Skin of body (tissue), 2 donors: ENCODE data around the gene KCNK13. TPM values are rescaled to one million over a fixed set of nuclear protein-coding genes. Genes with fewer than 3 reads are reported as not detected.
"Not testable (repeated sequence)": the region's sequence is repeated elsewhere in the genome, so short reads cannot be mapped to it uniquely, and the experiment has no call there.

Experiments
- DNase-seq: peaks from one replicate; lab custom pipeline; 2025; lab: John Stamatoyannopoulos, UW
- total RNA-seq: library from RNA; depleted of rRNA; stranded (reverse); fragments of >200 nt; gene quantifications from one replicate; pipeline ENCODE4 v1.2.3, GENCODE V29; 2014

The KCNK13 gene
- total RNA-seq, 1 donor from 2014 or later, result 0.39 TPM

DNA sequence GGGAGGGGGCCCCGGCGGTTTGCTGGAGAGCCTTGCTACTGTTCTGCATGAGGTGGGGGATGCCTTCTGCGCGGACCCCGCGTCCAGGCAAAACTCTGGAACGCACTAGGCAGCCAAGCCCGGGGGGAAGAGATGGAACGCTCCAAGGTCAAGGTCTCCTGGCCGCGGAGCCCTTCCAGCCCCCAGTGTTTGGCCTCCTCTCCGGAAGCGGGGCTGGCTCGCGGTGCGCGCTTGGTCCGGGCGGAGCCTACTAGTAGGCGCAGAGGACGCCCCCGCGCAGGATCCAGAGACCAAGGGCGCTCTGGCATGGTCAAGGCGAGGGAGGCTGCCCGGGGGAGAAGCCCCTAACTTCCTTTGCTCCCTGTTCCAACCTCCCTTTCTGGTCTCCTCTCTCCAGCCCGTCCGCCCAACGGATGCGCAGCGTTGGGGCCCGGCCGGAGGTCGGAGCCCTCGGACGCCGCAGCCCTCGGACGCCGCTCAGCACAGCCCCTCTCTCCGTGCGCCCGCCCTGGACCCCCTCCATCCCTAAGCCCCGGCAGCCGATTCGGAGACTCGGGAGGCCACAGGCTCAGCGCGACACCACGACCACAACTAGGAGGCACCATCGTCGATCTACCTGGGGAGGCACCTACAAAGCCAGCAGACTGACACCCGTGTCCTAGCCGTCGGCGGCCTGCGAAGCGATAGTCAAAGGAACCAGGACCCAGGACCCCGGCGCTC, 669 bp upstream of the KCNK13 start:
- no peak for DNase-seq

GRCh38 chr14:90062127-90062794, 467 bp downstream of the KCNK13 start:
- DNase-seq, result no peak

GRCh38 chr14:90062822-90063539, 1.2 kb downstream of the KCNK13 start:
- DNase-seq, result no peak

- no peak for DNase-seq
Measured at GRCh38 chr14:90072350-90072749, 10.6 kb downstream of the KCNK13 start.

GRCh38 chr14:90079576-90079975, 17.8 kb downstream of the KCNK13 start:
- no peak for DNase-seq

DNA sequence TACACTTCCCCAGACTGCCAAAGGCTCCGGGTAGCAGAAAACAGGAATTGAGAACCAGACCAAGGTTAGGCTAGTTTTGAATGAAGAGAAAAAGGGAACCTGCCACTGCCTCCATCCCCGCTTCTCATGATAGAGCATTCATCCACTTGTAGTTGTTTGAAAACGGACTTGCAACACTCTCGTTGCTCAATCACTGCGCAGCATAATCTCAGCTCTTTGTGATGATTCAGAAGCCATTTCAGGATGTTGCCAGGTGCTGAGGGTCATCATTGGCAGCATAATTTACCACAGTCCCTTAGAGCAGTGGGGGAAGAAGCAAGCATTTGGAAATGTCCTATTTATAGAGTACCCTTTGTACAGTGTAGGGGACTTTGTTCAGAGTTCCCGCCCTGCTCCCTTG, 25.6 kb downstream of the KCNK13 start:
- no peak for DNase-seq

GRCh38 chr14:90088176-90088575, 26.4 kb downstream of the KCNK13 start:
- DNase-seq, result no peak

GRCh38 chr14:90089486-90089885, 27.7 kb downstream of the KCNK13 start:
- not testable (repeated sequence) for DNase-seq

DNA sequence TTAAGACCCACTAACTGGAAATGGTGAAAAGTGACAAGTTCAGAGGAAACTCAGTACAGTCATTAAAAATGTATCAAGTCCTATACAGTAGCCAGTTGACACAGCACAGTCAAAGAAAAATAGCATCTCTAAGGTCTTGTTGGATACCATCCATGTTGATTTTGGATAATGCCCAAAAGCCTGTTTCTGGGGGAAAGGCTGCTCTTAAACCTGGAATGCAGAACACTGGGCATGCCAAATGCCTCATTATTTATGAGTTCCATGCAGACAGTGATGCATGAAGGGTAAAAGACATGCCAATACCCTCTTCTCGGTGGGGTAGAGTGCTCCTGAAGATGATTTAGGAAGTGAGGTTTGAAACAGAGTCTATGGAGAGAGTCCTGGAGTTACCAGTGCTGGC, 29.6 kb downstream of the KCNK13 start:
- no peak for DNase-seq

DNA sequence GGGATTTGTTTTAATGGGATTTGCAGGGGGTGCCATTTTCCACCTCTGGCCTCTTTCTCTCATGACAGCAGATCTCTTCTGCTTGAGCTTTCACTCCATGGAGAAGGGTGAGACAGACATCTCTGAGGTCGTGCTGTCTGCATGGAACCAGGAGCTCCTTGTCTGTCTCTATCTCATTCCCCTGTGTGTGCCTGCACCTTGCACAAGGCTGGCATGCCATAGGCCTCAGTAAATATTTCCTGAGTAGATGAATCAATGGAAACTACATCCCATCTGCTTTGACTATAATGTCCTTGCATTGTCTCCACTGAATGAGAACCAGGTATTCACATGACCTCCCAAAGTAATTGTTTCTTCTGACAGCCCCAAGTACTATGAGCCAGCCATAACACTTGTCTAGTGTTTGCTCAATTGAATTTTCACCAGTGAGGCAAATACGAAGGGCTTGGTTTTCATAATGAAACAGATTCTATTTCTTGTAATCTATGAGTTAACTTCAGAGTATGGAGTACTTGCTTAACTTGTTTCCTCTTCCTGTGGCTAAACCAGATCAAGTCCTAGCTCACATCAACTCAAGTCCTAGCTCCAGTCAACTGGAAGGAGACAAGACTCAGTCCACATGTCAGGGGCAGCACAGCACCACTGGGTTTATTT, 32.3 kb downstream of the KCNK13 start:
- no peak for DNase-seq

DNA sequence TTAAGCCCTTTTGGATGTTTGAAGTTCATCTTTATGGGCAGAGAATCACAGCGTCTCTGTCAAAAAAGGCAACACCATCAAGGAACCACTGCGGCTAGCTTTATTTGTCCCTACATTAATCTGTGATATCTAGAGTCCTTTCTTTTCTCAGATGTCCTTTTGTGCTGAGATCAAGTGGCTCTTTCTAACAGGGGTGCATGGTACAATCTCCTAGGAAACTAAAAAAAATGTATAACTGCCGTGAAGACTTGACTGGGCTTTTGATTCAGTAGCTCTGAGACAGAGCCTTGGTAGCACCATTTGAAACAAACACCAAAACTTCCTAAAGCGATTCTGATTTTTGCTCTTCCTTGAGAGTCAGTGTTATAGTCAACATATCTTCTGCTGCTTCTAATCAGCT, 33.3 kb downstream of the KCNK13 start:
- no peak for DNase-seq

DNA sequence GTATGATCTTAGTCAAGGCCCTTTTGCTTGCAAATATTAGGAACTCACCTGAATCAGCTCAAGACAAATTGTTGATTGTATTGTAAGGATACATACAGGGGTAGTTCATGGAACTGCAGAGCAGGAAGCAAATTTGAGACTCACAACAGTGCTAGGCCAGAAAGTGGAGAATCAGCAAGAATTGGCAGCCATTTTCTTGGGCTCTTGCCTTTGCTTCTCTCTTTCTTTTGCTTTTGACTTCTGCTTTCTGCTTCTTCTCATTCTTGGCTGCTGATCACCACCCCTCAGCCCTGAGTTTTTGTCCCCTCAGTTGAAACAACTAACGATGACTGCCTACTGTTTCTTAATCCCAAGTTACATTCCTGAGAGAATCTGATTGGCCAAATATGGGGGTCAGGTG, 34.8 kb downstream of the KCNK13 start:
- DNase-seq, result no peak

- no peak for DNase-seq
Measured at GRCh38 chr14:90103808-90104207, 42.0 kb downstream of the KCNK13 start.

DNA sequence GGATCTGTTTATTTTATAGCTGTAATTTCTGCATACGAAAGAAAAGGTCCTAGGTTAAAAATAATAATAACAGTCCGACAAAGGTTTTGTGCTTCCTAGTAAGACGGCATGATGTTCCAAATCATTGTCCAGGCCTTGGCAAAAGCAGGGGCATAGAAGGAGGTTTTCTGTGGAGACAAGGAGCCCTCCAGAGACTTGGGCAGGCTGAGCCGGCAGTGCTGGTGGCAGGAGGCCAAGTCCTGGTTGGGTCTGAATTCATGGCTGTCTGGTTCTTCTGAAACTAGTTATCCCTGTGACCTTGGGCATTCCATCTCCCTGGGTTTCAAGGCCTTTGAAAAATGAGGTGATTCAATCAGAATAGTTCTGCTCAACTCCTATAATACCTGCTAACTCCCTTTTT, 44.0 kb downstream of the KCNK13 start:
- no peak for DNase-seq

- no peak for DNase-seq
Measured at GRCh38 chr14:90107789-90108188, 46.0 kb downstream of the KCNK13 start.

DNA sequence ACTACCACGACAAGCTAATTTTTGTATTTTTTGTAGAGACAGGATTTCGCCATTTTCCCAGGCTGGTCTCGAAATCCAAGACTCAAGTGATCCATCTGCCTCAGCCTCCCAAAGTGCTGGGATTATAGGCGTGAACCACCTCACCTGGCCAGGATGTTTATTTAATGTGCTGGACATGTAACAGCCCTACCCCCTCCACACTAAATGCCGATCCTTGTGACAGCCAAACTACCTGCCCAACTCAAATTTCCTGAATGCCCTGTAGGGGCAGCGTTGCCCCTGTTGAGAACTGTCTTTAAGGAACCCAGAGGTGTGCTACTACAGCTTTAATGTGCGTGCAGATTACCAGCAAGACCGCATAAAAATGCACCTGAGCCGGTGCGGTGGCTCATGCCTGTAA, 48.1 kb downstream of the KCNK13 start:
- DNase-seq, result no peak

DNA sequence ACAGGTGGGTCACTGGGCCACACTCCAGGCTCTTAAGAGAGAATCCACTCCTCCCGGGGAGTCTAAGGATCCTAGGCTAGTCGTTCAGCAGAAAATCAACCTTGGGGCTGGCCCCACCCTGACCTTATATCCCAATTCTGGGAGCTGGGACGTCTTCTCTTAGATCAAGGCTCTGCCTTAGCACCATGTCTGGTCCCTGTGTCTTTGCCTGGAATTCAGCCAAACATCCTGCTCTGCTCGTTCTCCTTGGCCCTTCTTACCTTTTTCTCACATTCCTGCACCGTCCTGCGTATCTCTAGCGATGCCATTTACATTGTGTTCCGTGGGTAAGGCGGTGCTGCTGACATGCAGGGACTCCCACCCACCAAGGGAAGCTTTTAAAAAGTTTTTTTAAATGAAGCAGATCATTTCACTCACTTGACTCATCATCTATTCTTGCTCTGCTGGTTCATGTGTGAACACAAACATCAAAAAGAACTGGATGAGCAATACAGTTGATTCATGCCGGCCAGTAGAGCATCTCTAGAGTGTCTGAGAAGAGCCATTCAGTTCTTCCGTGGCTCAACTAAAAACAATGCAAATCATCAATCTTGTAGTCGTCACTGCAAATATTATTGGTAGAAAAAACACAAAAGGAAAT, 50.2 kb downstream of the KCNK13 start:
- no peak for DNase-seq

- no peak for DNase-seq
Measured at GRCh38 chr14:90114554-90114953, 52.8 kb downstream of the KCNK13 start.

- DNase-seq, result no peak
Measured at GRCh38 chr14:90115780-90116179, 54.0 kb downstream of the KCNK13 start.

DNA sequence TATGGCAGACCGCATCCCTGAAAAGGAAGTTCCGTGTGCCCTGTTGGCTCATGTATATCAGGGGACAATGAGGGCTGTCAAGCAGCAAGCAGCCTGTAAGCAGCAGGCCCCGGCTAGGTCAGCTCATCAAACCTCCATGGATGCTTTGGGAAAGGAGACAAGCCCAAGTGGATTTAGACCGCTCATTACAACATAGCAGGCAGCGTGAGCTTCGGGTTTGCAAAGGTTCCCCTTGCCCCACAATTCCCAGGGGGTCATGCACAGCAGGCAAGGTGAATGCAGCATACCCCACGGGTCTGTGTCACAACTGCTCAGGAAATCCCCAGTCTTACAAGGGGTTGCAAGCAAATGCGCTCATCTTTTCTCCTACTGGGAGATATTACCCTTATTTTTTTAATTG, 54.6 kb downstream of the KCNK13 start:
- DNase-seq, result no peak

DNA sequence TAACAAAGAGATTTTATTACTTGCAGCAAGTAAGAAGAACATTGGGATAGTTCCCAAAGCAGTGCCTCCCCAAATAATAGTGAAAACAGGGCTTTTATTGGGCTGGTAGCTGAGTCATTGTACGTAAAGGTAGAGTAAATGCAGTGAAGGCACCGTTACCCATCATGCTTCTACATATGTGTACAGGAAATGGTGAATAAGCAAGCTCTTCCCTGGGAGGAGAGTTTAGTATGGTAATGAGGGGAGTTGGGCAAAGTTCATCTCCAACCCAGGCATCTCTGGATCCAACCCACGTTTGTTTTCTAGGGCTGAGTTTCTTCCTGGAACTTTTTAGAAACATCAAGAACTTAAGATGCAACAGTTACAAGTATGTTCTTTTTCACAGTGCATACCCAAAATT, 56.2 kb downstream of the KCNK13 start:
- no peak for DNase-seq

DNA sequence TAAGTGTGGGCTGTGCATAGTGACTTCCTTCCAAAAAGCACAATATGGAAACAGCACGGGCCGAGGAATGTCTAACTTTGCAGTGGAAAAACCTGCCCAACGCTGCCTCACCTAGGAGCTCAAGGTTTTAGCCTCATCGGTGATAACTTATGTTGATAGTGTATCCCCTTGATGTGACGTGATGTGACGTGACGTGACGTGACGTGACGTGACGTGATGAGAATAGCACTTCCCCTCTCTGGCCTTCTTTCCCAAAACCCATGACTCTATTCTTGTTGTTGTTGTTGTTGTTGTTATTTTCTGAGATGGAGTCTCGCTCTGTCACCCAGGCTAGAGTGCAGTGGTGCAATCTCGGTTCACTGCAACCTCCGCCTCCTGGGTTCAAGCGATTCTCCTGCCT, 64.5 kb downstream of the KCNK13 start:
- no peak for DNase-seq
